H9 (cell line): Measurements from ENCODE around the gene TBC1D25. TPM values are rescaled to one million over a fixed set of nuclear protein-coding genes. Genes with fewer than 3 reads are reported as not detected.

Experiments used
- DNase-seq: peaks from one replicate; pipeline ENCODE4 v3.0.0-alpha.2; 2017
- H2AFZ ChIP-seq: one replicate; pipeline ENCODE4 v1.6.1; 2013; ENCODE audit warnings: mild to moderate bottlenecking, low read length, control low read depth, moderate library complexity
- H2AK5ac ChIP-seq: 2 replicates; pipeline ENCODE4 v1.6.1; 2013; ENCODE audit warnings: low read length, control low read depth, mixed read lengths; ENCODE audit not compliant: insufficient read length
- H2BK120ac ChIP-seq: one replicate; pipeline ENCODE4 v1.6.1; 2013; ENCODE audit warnings: low read depth, mild to moderate bottlenecking, low read length, control low read depth, inconsistent platforms; ENCODE audit not compliant: poor library complexity, severe bottlenecking
- H2BK12ac ChIP-seq: 2 replicates; pipeline ENCODE4 v1.6.1; 2013; ENCODE audit warnings: low read length, control low read depth, mixed read lengths, low read depth; ENCODE audit not compliant: insufficient read length
- H2BK15ac ChIP-seq: 2 replicates; pipeline ENCODE4 v1.6.1; 2013; ENCODE audit warnings: low read depth, low read length, control low read depth
- H2BK20ac ChIP-seq: one replicate; pipeline ENCODE4 v1.6.1; 2013; ENCODE audit warnings: low read depth, mild to moderate bottlenecking, low read length, control low read depth, inconsistent platforms; ENCODE audit not compliant: poor library complexity, severe bottlenecking
- H2BK5ac ChIP-seq: 2 replicates; pipeline ENCODE4 v1.6.1; 2013; ENCODE audit warnings: low read length, control low read depth, mixed read lengths; ENCODE audit not compliant: insufficient read length
- H3K14ac ChIP-seq: 2 replicates; pipeline ENCODE4 v1.6.1; 2013; ENCODE audit warnings: low read length, control low read depth; ENCODE audit not compliant: insufficient read depth
- H3K18ac ChIP-seq: 2 replicates; pipeline ENCODE4 v1.6.1; 2013; ENCODE audit warnings: low read depth, mild to moderate bottlenecking, mixed read lengths, low read length, control low read depth; ENCODE audit not compliant: insufficient read length
- H3K23ac ChIP-seq: 2 replicates; pipeline ENCODE4 v1.6.1; 2013; ENCODE audit warnings: low read length, control low read depth, mixed read lengths, low read depth; ENCODE audit not compliant: insufficient read length
- H3K23me2 ChIP-seq: 2 replicates; pipeline ENCODE4 v1.6.1; 2013; ENCODE audit warnings: low read depth, mild to moderate bottlenecking, mixed read lengths, low read length, control low read depth; ENCODE audit not compliant: insufficient read length, poor library complexity, severe bottlenecking
- H3K27ac ChIP-seq: 2 replicates; pipeline ENCODE4 v1.5.1; 2013; ENCODE audit warnings: low read length, control low read depth, mixed read lengths, low read depth; ENCODE audit not compliant: insufficient read length
- H3K27me3 ChIP-seq: 2 replicates; pipeline ENCODE4 v1.6.1; 2013; ENCODE audit warnings: low read length, control low read depth, inconsistent platforms; ENCODE audit not compliant: insufficient read depth
- H3K4ac ChIP-seq: 2 replicates; pipeline ENCODE4 v1.6.1; 2013; ENCODE audit warnings: low read depth, mild to moderate bottlenecking, control low read depth, inconsistent platforms, low read length, moderate library complexity
- H3K4me1 ChIP-seq: 2 replicates; pipeline ENCODE4 v1.6.1; 2013; ENCODE audit warnings: low read length, control low read depth, inconsistent platforms; ENCODE audit not compliant: insufficient read depth
- H3K4me2 ChIP-seq: 2 replicates; pipeline ENCODE4 v1.6.1; 2013; ENCODE audit warnings: low read length, control low read depth, mixed read lengths; ENCODE audit not compliant: insufficient read length, insufficient read depth
- H3K56ac ChIP-seq: 2 replicates; pipeline ENCODE4 v1.6.1; 2013; ENCODE audit warnings: low read depth, mild to moderate bottlenecking, mixed read lengths, low read length, control low read depth; ENCODE audit not compliant: insufficient read length
- H3K79me1 ChIP-seq: 2 replicates; pipeline ENCODE4 v1.6.1; 2013; ENCODE audit warnings: low read depth, mild to moderate bottlenecking, moderate library complexity, low read length, control low read depth, inconsistent platforms; ENCODE audit not compliant: insufficient read depth, poor library complexity, severe bottlenecking
- H3K79me2 ChIP-seq: 2 replicates; pipeline ENCODE4 v1.6.1; 2013; ENCODE audit warnings: low read length, control low read depth, inconsistent platforms; ENCODE audit not compliant: insufficient read depth
- H3K9ac ChIP-seq: 2 replicates; pipeline ENCODE4 v1.6.1; 2013; ENCODE audit warnings: low read length, control low read depth, mixed read lengths; ENCODE audit not compliant: insufficient read length; ENCODE audit errors: extremely low read depth
- H3K9me3 ChIP-seq: one replicate; pipeline ENCODE4 v1.6.1; 2013; ENCODE audit warnings: low read depth, low read length, inconsistent platforms; ENCODE audit not compliant: control insufficient read depth
- H3T11ph ChIP-seq: one replicate; pipeline ENCODE4 v1.6.1; 2013; ENCODE audit warnings: mild to moderate bottlenecking, low read length, control low read depth, inconsistent platforms
- H4K20me1 ChIP-seq: one replicate; pipeline ENCODE4 v1.6.1; 2013; ENCODE audit not compliant: control insufficient read depth, insufficient read length, insufficient read depth
- H4K5ac ChIP-seq: 2 replicates; pipeline ENCODE4 v1.6.1; 2013; ENCODE audit warnings: low read depth, mild to moderate bottlenecking, mixed read lengths, low read length, control low read depth; ENCODE audit not compliant: insufficient read length
- H4K8ac ChIP-seq: replicated peaks from 2 replicates; pipeline ENCODE4 v1.6.1; 2013; ENCODE audit warnings: low read length, control low read depth, mixed read lengths, low read depth; ENCODE audit not compliant: insufficient read length
- H4K91ac ChIP-seq: 2 replicates; pipeline ENCODE4 v1.6.1; 2013; ENCODE audit warnings: low read depth, mild to moderate bottlenecking, moderate library complexity, mixed read lengths, low read length, control low read depth; ENCODE audit not compliant: insufficient read length
- H3K27ac Mint-ChIP-seq, 3 experiments: 2 replicates in 2 of 3; 3 replicates in 1 of 3; pipeline ENCODE4 v1.8.0; 2020 to 2021; ENCODE audit warnings: mixed read lengths in 3 of 3, mild to moderate bottlenecking in 1 of 3, moderate library complexity in 1 of 3
- H3K27me3 Mint-ChIP-seq: 2 replicates; pipeline ENCODE4 v1.8.0; 2021; ENCODE audit warnings: low read depth, mild to moderate bottlenecking, moderate library complexity, mixed read lengths
- H3K36me3 Mint-ChIP-seq, 3 experiments: 2 replicates in 2 of 3; 3 replicates in 1 of 3; pipeline ENCODE4 v1.8.0; 2020 to 2021; ENCODE audit warnings: low read depth in 3 of 3, mixed read lengths in 3 of 3; ENCODE audit not compliant: insufficient read depth in 1 of 3
- H3K4me1 Mint-ChIP-seq, 2 experiments: 2 replicates each; pipeline ENCODE4 v1.8.0; 2020; ENCODE audit warnings: mixed read lengths in 2 of 2
- H3K4me3 Mint-ChIP-seq, 2 experiments: 2 replicates in 1 of 2; 3 replicates in 1 of 2; pipeline ENCODE4 v1.8.0; 2020 to 2021; ENCODE audit warnings: mild to moderate bottlenecking in 2 of 2, mixed read lengths in 2 of 2, moderate library complexity in 1 of 2
- H3K9me3 Mint-ChIP-seq, 2 experiments: 2 replicates in 1 of 2; 3 replicates in 1 of 2; pipeline ENCODE4 v1.8.0; 2020; ENCODE audit warnings: mild to moderate bottlenecking in 2 of 2, mixed read lengths in 2 of 2, moderate library complexity in 1 of 2
- CTCF ChIP-seq: fragments of 200-600 bp; sonication (generic); conservative IDR thresholded peaks from 3 replicates; pipeline ENCODE4 v1.8.0; 2021; ENCODE audit warnings: antibody characterized with exemption, mild to moderate bottlenecking
- WGBS: extraction: QIAGEN DNeasy Blood & Tissue Kit; methylation state at CpG from one replicate; pipeline ENCODE4 v1.1.7; 2013; ENCODE audit warnings: missing lambda C conversion rate, low lambda C conversion rate, mixed read lengths; ENCODE audit not compliant: insufficient read length; ENCODE audit errors: extremely low coverage; 5-methylcytosine and 5-hydroxymethylcytosine counted together
- total RNA-seq: library from RNA; stranded (reverse); gene quantifications from 2 replicates; pipeline ENCODE4 v1.2.1, GENCODE V29; 2021

The TBC1D25 gene
- total RNA-seq, 1 experiment from 2014 or later: 10.2 TPM

- Histone ChIP-seq H3K18ac (no peak overlapping the region), H3K27me3 (no peaks in the 10 kb centered on the region), H3T11ph (no peak overlapping the region), H2BK15ac (no peak overlapping the region), H3K27ac (no peak overlapping the region), H4K20me1 (no peaks in the 10 kb centered on the region), H3K79me1 (no peaks in the 10 kb centered on the region), H3K9ac (no peak overlapping the region), H4K5ac (no peak overlapping the region), H3K56ac (no peak overlapping the region), H3K4me1 (no peaks in the 10 kb centered on the region), H4K8ac (no peak overlapping the region), H3K79me2 (no peaks in the 10 kb centered on the region), H2BK120ac (no peak overlapping the region), H3K14ac (no peak overlapping the region), H2BK12ac (no peak overlapping the region), H2BK5ac (no peak overlapping the region), H3K23ac (no peak overlapping the region), H2AFZ (no peak overlapping the region), H2AK5ac (no peak overlapping the region), H3K4ac (no peak overlapping the region), H2BK20ac (no peak overlapping the region), H3K4me2 (no peak overlapping the region), H3K23me2 (no peaks in the 10 kb centered on the region), H3K9me3 (peaks cover 19% of the 10 kb centered on the region), H4K91ac (no peak overlapping the region)
- no peak overlapping the region for H3K27ac Mint-ChIP-seq
- WGBS: no CpG with 5 or more reads among the region's 10 CpGs
- DNase-seq: no peak
- no peak overlapping the region; a peak in 1 of 5 replicates for H3K4me3 Mint-ChIP-seq
- TF ChIP-seq CTCF: no peak
- H3K27me3 Mint-ChIP-seq: no peaks in the 10 kb centered on the region
- H3K4me1 Mint-ChIP-seq: peaks cover 5 to 6% of the 10 kb centered on the region in 2 experiments
- H3K36me3 Mint-ChIP-seq: peaks cover 7 to 30% (median 8%) of the 10 kb centered on the region in 3 experiments; a peak in 6 of 7 replicates
- H3K9me3 Mint-ChIP-seq: peaks cover 57 to 77% of the 10 kb centered on the region in 2 experiments
Measured at GRCh38 chrX:48541140-48541814, 1.8 kb downstream of the TBC1D25 start.
